ENCODE data around the gene KLC3. TPM values are rescaled to one million over a fixed set of nuclear protein-coding genes. Genes with fewer than 3 reads are reported as not detected.

Gene KLC3
- polyA plus RNA-seq, 1 donor: 1.7 TPM

GRCh38 chr19:45370410-45371204 lies 30.1 kb downstream of the KLC3 start, which contains the start of gene ERCC2:
TSS of gene ERCC2 (minus strand) at chr19:45370573. CDS start at chr19:45370540, 33 bp downstream.
- peak; percentile 99 for DNase-seq

- DNase-seq: peak; percentile 61
Observed at GRCh38 chr19:45376045-45376724, 35.6 kb downstream of the KLC3 start.

GRCh38 chr19:45380107-45380506 lies 39.6 kb downstream of the KLC3 start:
- DNase-seq: no peak

- DNase-seq: no peak
Observed at GRCh38 chr19:45382426-45382825, 41.9 kb downstream of the KLC3 start.

- DNase-seq: no peak
Observed at GRCh38 chr19:45385392-45386221, 45.1 kb downstream of the KLC3 start.

- DNase-seq: no peak
Observed at GRCh38 chr19:45391346-45391745, 50.8 kb downstream of the KLC3 start.

GRCh38 chr19:45391871-45392665 lies 51.5 kb downstream of the KLC3 start:
- DNase-seq: no peak

GRCh38 chr19:45395821-45396617 lies 55.5 kb downstream of the KLC3 start:
- no peak for DNase-seq

- DNase-seq: no peak
Observed at GRCh38 chr19:45400192-45400591, 59.6 kb downstream of the KLC3 start.

Other genes starting within 250 kb of the KLC3 start
- 23.6 TPM for gene PPP1R37, start 247.6 kb upstream of the KLC3 start, polyA plus RNA-seq (ENCODE audit: insufficient read length)
- gene NKPD1, start 179.8 kb upstream of the KLC3 start, polyA plus RNA-seq (ENCODE audit: insufficient read length): 0.17 TPM
- gene TRAPPC6A, start 162.5 kb upstream of the KLC3 start, polyA plus RNA-seq (ENCODE audit: insufficient read length): 24.5 TPM
- gene BLOC1S3, start 162.0 kb upstream of the KLC3 start, polyA plus RNA-seq (ENCODE audit: insufficient read length): 9.4 TPM
- 5.1 TPM for gene EXOC3L2, start 95.3 kb upstream of the KLC3 start, polyA plus RNA-seq (ENCODE audit: insufficient read length)
- 41.7 TPM for gene MARK4, start 89.5 kb upstream of the KLC3 start, polyA plus RNA-seq (ENCODE audit: insufficient read length)
- 0.38 TPM for gene CKM, start 17.9 kb upstream of the KLC3 start, polyA plus RNA-seq (ENCODE audit: insufficient read length)
- 38.0 TPM for gene ERCC2, start 29.8 kb downstream of the KLC3 start, polyA plus RNA-seq (ENCODE audit: insufficient read length)
- gene PPP1R13L, start 64.3 kb downstream of the KLC3 start, polyA plus RNA-seq (ENCODE audit: insufficient read length): 9.1 TPM
- gene POLR1G, start 65.9 kb downstream of the KLC3 start, polyA plus RNA-seq (ENCODE audit: insufficient read length): 3.3 TPM
- gene ERCC1, start 83.2 kb downstream of the KLC3 start, polyA plus RNA-seq (ENCODE audit: insufficient read length): 73.9 TPM
- gene FOSB, start 127.2 kb downstream of the KLC3 start, polyA plus RNA-seq (ENCODE audit: insufficient read length): 95.9 TPM
- gene RTN2, start 156.3 kb downstream of the KLC3 start, polyA plus RNA-seq (ENCODE audit: insufficient read length): 8.1 TPM
- gene PPM1N, start 157.7 kb downstream of the KLC3 start, polyA plus RNA-seq (ENCODE audit: insufficient read length): 0.27 TPM
- gene VASP, start 166.7 kb downstream of the KLC3 start, polyA plus RNA-seq (ENCODE audit: insufficient read length): 49.3 TPM
- gene OPA3, start 244.1 kb downstream of the KLC3 start, polyA plus RNA-seq (ENCODE audit: insufficient read length): 11.2 TPM